Osteoblast (primary cell): Measurements from ENCODE around the gene CORO2B. TPM values are rescaled to one million over a fixed set of nuclear protein-coding genes. Genes with fewer than 3 reads are reported as not detected.
"Not testable (repeated sequence)": the region's sequence is repeated elsewhere in the genome, so short reads cannot be mapped to it uniquely, and the experiment has no call there.

Experiments used
- DNase-seq: peaks from one replicate; pipeline ENCODE4 v3.0.0; 2011; ENCODE audit warnings: low spot score, mixed read lengths; ENCODE audit not compliant: insufficient read length; ENCODE audit errors: missing footprints
- H2AFZ ChIP-seq: 2 replicates; pipeline ENCODE4 v1.6.0; 2011; ENCODE audit warnings: mild to moderate bottlenecking, low read length
- H3K27ac ChIP-seq: 2 replicates; pipeline ENCODE4 v1.5.1; 2011; ENCODE audit warnings: mild to moderate bottlenecking, low read depth, low read length, moderate library complexity
- H3K27me3 ChIP-seq: 2 replicates; pipeline ENCODE4 v1.6.0; 2012; ENCODE audit warnings: mild to moderate bottlenecking, control low read depth, inconsistent platforms, low read length, moderate library complexity; ENCODE audit not compliant: insufficient read depth
- H3K36me3 ChIP-seq: 2 replicates; pipeline ENCODE4 v1.5.1; 2011; ENCODE audit warnings: mild to moderate bottlenecking, low read length, control low read depth, moderate library complexity; ENCODE audit not compliant: insufficient read depth
- H3K4me1 ChIP-seq: 2 replicates; pipeline ENCODE4 v1.5.1; 2011; ENCODE audit warnings: mild to moderate bottlenecking, low read length, control low read depth, moderate library complexity; ENCODE audit not compliant: insufficient read depth
- H3K4me2 ChIP-seq: 2 replicates; pipeline ENCODE4 v1.6.0; 2011; ENCODE audit warnings: mild to moderate bottlenecking, low read length; ENCODE audit not compliant: insufficient read depth
- H3K4me3 ChIP-seq: fragments of 200-600 bp; sonication (generic); 3 replicates; pipeline ENCODE4 v1.5.1; 2012; ENCODE audit warnings: mild to moderate bottlenecking, low read length, inconsistent platforms; ENCODE audit not compliant: insufficient read depth
- H3K79me2 ChIP-seq: 2 replicates; pipeline ENCODE4 v1.6.0; 2012; ENCODE audit warnings: mild to moderate bottlenecking, low read length, control low read depth, inconsistent platforms; ENCODE audit not compliant: insufficient read depth
- H3K9me3 ChIP-seq: 2 replicates; pipeline ENCODE4 v1.5.1; 2011; ENCODE audit warnings: low read depth, low read length, control low read depth
- H4K20me1 ChIP-seq: 2 replicates; pipeline ENCODE4 v1.6.0; 2012; ENCODE audit warnings: mild to moderate bottlenecking, low read length, control low read depth; ENCODE audit not compliant: insufficient read depth
- CTCF ChIP-seq: IDR thresholded peaks from 2 replicates; pipeline ENCODE4 v1.5.1; 2011; ENCODE audit warnings: mild to moderate bottlenecking, low read depth, low read length, moderate library complexity; ENCODE audit errors: extremely low read depth
- total RNA-seq: library from RNA; depleted of rRNA; stranded (reverse); fragments of >200 nt; gene quantifications from 2 replicates; pipeline ENCODE4 v1.2.3, GENCODE V29; 2012

Gene CORO2B
- total RNA-seq, 1 donor, result 10.5 TPM

- H4K20me1 ChIP-seq, result no peaks in the 10 kb centered on the region
- TF ChIP-seq CTCF, result no peak
- peaks cover 7% of the 10 kb centered on the region for H3K27me3 ChIP-seq
- H2AFZ ChIP-seq, result no peak overlapping the region
- H3K4me3 ChIP-seq, result no peak overlapping the region
- no peaks in the 10 kb centered on the region for H3K36me3 ChIP-seq
- H3K9me3 ChIP-seq, result no peaks in the 10 kb centered on the region
- H3K4me2 ChIP-seq, result no peak overlapping the region
- no peak overlapping the region for H3K27ac ChIP-seq
- H3K4me1 ChIP-seq, result no peaks in the 10 kb centered on the region
- DNase-seq, result no peak
- no peaks in the 10 kb centered on the region for H3K79me2 ChIP-seq
These were observed 170.6 kb downstream of the CORO2B start for GRCh38 chr15:68749365-68749764.

- H4K20me1 ChIP-seq, result no peaks in the 10 kb centered on the region
- H3K36me3 ChIP-seq, result no peaks in the 10 kb centered on the region
- no peak for TF ChIP-seq CTCF
- H3K9me3 ChIP-seq, result no peaks in the 10 kb centered on the region
- DNase-seq, result no peak
- no peaks in the 10 kb centered on the region for H3K79me2 ChIP-seq
- no peak overlapping the region for H3K27ac ChIP-seq
- H3K4me2 ChIP-seq, result no peak overlapping the region
- H3K27me3 ChIP-seq, result peaks cover 9% of the 10 kb centered on the region
- H2AFZ ChIP-seq, result no peak overlapping the region
- no peak overlapping the region for H3K4me3 ChIP-seq
- no peaks in the 10 kb centered on the region for H3K4me1 ChIP-seq
These were observed 171.0 kb downstream of the CORO2B start for GRCh38 chr15:68749793-68750192.

GRCh38 chr15:68751622-68752021 lies 172.8 kb downstream of the CORO2B start:
- Histone ChIP-seq H3K79me2 (no peaks in the 10 kb centered on the region), H3K9me3 (no peaks in the 10 kb centered on the region), H4K20me1 (no peaks in the 10 kb centered on the region), H3K27ac (no peak overlapping the region), H3K27me3 (peaks cover 19% of the 10 kb centered on the region), H2AFZ (no peak overlapping the region), H3K4me2 (no peak overlapping the region), H3K36me3 (no peaks in the 10 kb centered on the region), H3K4me3 (no peak overlapping the region), H3K4me1 (no peaks in the 10 kb centered on the region)
- no peak for TF ChIP-seq CTCF
- DNase-seq, result no peak

- H3K4me3 ChIP-seq, result no peak overlapping the region
- no peaks in the 10 kb centered on the region for H3K36me3 ChIP-seq
- no peak for DNase-seq
These were observed 176.9 kb downstream of the CORO2B start for GRCh38 chr15:68755731-68756130.

GRCh38 chr15:68759982-68760579 lies 181.3 kb downstream of the CORO2B start:
- not testable (repeated sequence) for H3K36me3 ChIP-seq, H3K4me3 ChIP-seq, H3K9me3 ChIP-seq, H3K4me2 ChIP-seq, H3K79me2 ChIP-seq, H3K27ac ChIP-seq, H3K4me1 ChIP-seq, H2AFZ ChIP-seq, H4K20me1 ChIP-seq, DNase-seq
- peaks cover 17% of the 10 kb centered on the region for H3K27me3 ChIP-seq

More at GRCh38 chr15:68755731-68756130, 176.9 kb downstream of the CORO2B start:
- H2AFZ ChIP-seq, result no peak overlapping the region
- H3K4me1 ChIP-seq, result no peaks in the 10 kb centered on the region
- no peaks in the 10 kb centered on the region for H3K79me2 ChIP-seq
- H3K27ac ChIP-seq, result no peak overlapping the region
- peaks cover 15% of the 10 kb centered on the region for H3K27me3 ChIP-seq
- no peaks in the 10 kb centered on the region for H3K9me3 ChIP-seq
- no peak overlapping the region for H3K4me2 ChIP-seq
- H4K20me1 ChIP-seq, result no peaks in the 10 kb centered on the region
- no peak for TF ChIP-seq CTCF
